MCF 10A (cell line): ENCODE results near the gene ST6GAL1. TPM values are rescaled to one million over a fixed set of nuclear protein-coding genes. Genes with fewer than 3 reads are reported as not detected.
A peak's percentile ranks its signal among the peaks of the same experiment; 100 is the strongest.
"Not testable (repeated sequence)": the region's sequence is repeated elsewhere in the genome, so short reads cannot be mapped to it uniquely, and the experiment has no call there.

Source experiments
- BruUV-seq: library from RNA; stranded (reverse); fragments of 400-500 nt; replicated peaks from 2 replicates; lab custom pipeline; 2021; lab: Mats Ljungman, UMichigan
- CTCF ChIA-PET: fragments of 300-600 bp; sonication (Branson Sonifier 250); formaldehyde crosslinking; extraction: SDS; loops from one replicate; lab custom pipeline; 2021; ENCODE audit warnings: antibody characterized with exemption, inconsistent platforms; lab: Yijun Ruan, JAX
- POLR2A ChIA-PET: fragments of 300-600, 350-650 bp; sonication (Branson Sonifier 250); formaldehyde crosslinking; extraction: SDS; loops from one replicate; lab custom pipeline; 2020; ENCODE audit warnings: antibody characterized with exemption, inconsistent platforms; lab: Yijun Ruan, JAX
- DNase-seq: peaks from one replicate; pipeline ENCODE4 v3.0.0-alpha.2; 2018; ENCODE audit not compliant: unreplicated experiment
- H3K27ac Mint-ChIP-seq: one replicate; pipeline ENCODE4 v1.8.0; 2022; ENCODE audit warnings: mild to moderate bottlenecking, low read depth, mixed read lengths; ENCODE audit not compliant: unreplicated experiment
- H3K27me3 Mint-ChIP-seq: one replicate; pipeline ENCODE4 v1.8.0; 2022; ENCODE audit warnings: mixed read lengths; ENCODE audit not compliant: insufficient read depth, unreplicated experiment
- H3K36me3 Mint-ChIP-seq: one replicate; pipeline ENCODE4 v1.8.0; 2022; ENCODE audit warnings: mild to moderate bottlenecking, moderate library complexity, mixed read lengths; ENCODE audit not compliant: insufficient read depth, unreplicated experiment
- H3K4me1 Mint-ChIP-seq: one replicate; pipeline ENCODE4 v1.8.0; 2022; ENCODE audit warnings: mixed read lengths; ENCODE audit not compliant: insufficient read depth, unreplicated experiment
- H3K4me3 Mint-ChIP-seq: one replicate; pipeline ENCODE4 v1.8.0; 2022; ENCODE audit warnings: mild to moderate bottlenecking, moderate library complexity, mixed read lengths; ENCODE audit not compliant: unreplicated experiment
- H3K9me3 Mint-ChIP-seq: one replicate; pipeline ENCODE4 v1.8.0; 2022; ENCODE audit warnings: mixed read lengths; ENCODE audit not compliant: unreplicated experiment
- CTCF ChIP-seq: fragments of 200-600 bp; IDR thresholded peaks from one replicate; pipeline ENCODE4 v1.8.0; 2022; ENCODE audit warnings: antibody characterized with exemption, mild to moderate bottlenecking; ENCODE audit not compliant: unreplicated experiment
- intact Hi-C: fragments of 100-400 bp; cut with micrococcal nuclease; formaldehyde crosslinking; loops from 2 replicates; pipeline ENCODE4 v1.14.1; 2022
- total RNA-seq: library from RNA; stranded (reverse); gene quantifications from 2 replicates; pipeline ENCODE4 v1.2.3, GENCODE V29; 2022

ST6GAL1 gene
- total RNA-seq, 1 experiment from 2014 or later, result 18.8 TPM

GRCh38 chr3:186901135-186901734, 29.1 kb upstream of the ST6GAL1 start:
- intact Hi-C loops, result no loop called here
- Mint-ChIP-seq H3K4me1 (peaks cover 9% of the 10 kb centered on the region), H3K4me3 (no peak overlapping the region), H3K27me3 (no peaks in the 10 kb centered on the region), H3K9me3 (no peaks in the 10 kb centered on the region), H3K27ac (peak overlapping the region; percentile 57), H3K36me3 (no peaks in the 10 kb centered on the region)
- no peak for TF ChIP-seq CTCF
- ChIA-PET CTCF (no interaction called here), POLR2A (no interaction called here)
- peak; percentile 8 for DNase-seq
- BruUV-seq, result no TSS peak

- DNase-seq, result no peak
- H3K4me1 Mint-ChIP-seq, result peaks cover 9% of the 10 kb centered on the region
- intact Hi-C loops, result no loop called here
- no peaks in the 10 kb centered on the region for H3K9me3 Mint-ChIP-seq
- no peaks in the 10 kb centered on the region for H3K36me3 Mint-ChIP-seq
- no peaks in the 10 kb centered on the region for H3K27me3 Mint-ChIP-seq
- ChIA-PET POLR2A (no interaction called here), CTCF (no interaction called here)
- no peak overlapping the region for H3K27ac Mint-ChIP-seq
- H3K4me3 Mint-ChIP-seq, result no peak overlapping the region
- BruUV-seq, result no TSS peak
- TF ChIP-seq CTCF, result no peak
Observed at GRCh38 chr3:186902154-186902553, 28.2 kb upstream of the ST6GAL1 start.

GRCh38 chr3:186902713-186903112, 27.6 kb upstream of the ST6GAL1 start:
- intact Hi-C loops, result no loop called here
- ChIA-PET CTCF (no interaction called here), POLR2A (no interaction called here)
- TF ChIP-seq CTCF, result no peak
- H3K9me3 Mint-ChIP-seq, result no peaks in the 10 kb centered on the region
- H3K4me3 Mint-ChIP-seq, result no peak overlapping the region
- no peak overlapping the region for H3K27ac Mint-ChIP-seq
- no TSS peak for BruUV-seq
- H3K36me3 Mint-ChIP-seq, result no peaks in the 10 kb centered on the region
- peaks cover 9% of the 10 kb centered on the region for H3K4me1 Mint-ChIP-seq
- DNase-seq, result no peak
- no peaks in the 10 kb centered on the region for H3K27me3 Mint-ChIP-seq

GRCh38 chr3:186903676-186904075, 26.6 kb upstream of the ST6GAL1 start:
- H3K9me3 Mint-ChIP-seq, H3K4me1 Mint-ChIP-seq, H3K4me3 Mint-ChIP-seq, CTCF ChIA-PET, DNase-seq, H3K27me3 Mint-ChIP-seq, H3K27ac Mint-ChIP-seq, H3K36me3 Mint-ChIP-seq, POLR2A ChIA-PET, intact Hi-C loops, BruUV-seq: not testable (repeated sequence)

- BruUV-seq, H3K36me3 Mint-ChIP-seq, CTCF ChIA-PET, H3K9me3 Mint-ChIP-seq, intact Hi-C loops, POLR2A ChIA-PET, H3K27ac Mint-ChIP-seq, H3K4me3 Mint-ChIP-seq, H3K27me3 Mint-ChIP-seq, H3K4me1 Mint-ChIP-seq, DNase-seq: not testable (repeated sequence)
Observed at GRCh38 chr3:186907075-186907474, 23.3 kb upstream of the ST6GAL1 start.
